ENCODE results near the gene RFK.

GRCh38 chr9:76349865-76350264, 44.4 kb downstream of the RFK start:
- no peak for TF ChIP-seq CTCF (IDR thresholded peaks at IDR 0.05)
- TF ChIP-seq POLR2AphosphoS5 (IDR thresholded peaks at IDR 0.05), result no peak
- TF ChIP-seq POLR2A (IDR thresholded peaks at IDR 0.05), result no peak
